Endothelial cell (in vitro differentiated cells): ENCODE data around the gene NR4A2. TPM values are rescaled to one million over a fixed set of nuclear protein-coding genes. Genes with fewer than 3 reads are reported as not detected.

ENCODE experiments used
- DNase-seq: peaks from one replicate; pipeline ENCODE4 v3.0.0; 2021; ENCODE audit warnings: low spot score
- H3K27ac Mint-ChIP-seq: one replicate; pipeline ENCODE4 v1.8.0; 2021; ENCODE audit warnings: mixed read lengths, inconsistent platforms; ENCODE audit not compliant: unreplicated experiment
- H3K27me3 Mint-ChIP-seq: one replicate; pipeline ENCODE4 v1.8.0; 2021; ENCODE audit warnings: mild to moderate bottlenecking, moderate library complexity, mixed read lengths, inconsistent platforms; ENCODE audit not compliant: unreplicated experiment
- H3K36me3 Mint-ChIP-seq: one replicate; pipeline ENCODE4 v1.8.0; 2021; ENCODE audit warnings: mild to moderate bottlenecking, low read depth, mixed read lengths, inconsistent platforms; ENCODE audit not compliant: unreplicated experiment
- H3K4me1 Mint-ChIP-seq: one replicate; pipeline ENCODE4 v1.8.0; 2021; ENCODE audit warnings: mild to moderate bottlenecking, mixed read lengths, inconsistent platforms; ENCODE audit not compliant: unreplicated experiment
- H3K4me3 Mint-ChIP-seq: one replicate; pipeline ENCODE4 v1.8.0; 2021; ENCODE audit warnings: mild to moderate bottlenecking, mixed read lengths, inconsistent platforms; ENCODE audit not compliant: unreplicated experiment
- H3K9me3 Mint-ChIP-seq: one replicate; pipeline ENCODE4 v1.8.0; 2021; ENCODE audit warnings: mixed read lengths, inconsistent platforms; ENCODE audit not compliant: unreplicated experiment
- CTCF ChIP-seq: fragments of 200-600 bp; sonication (generic); IDR thresholded peaks from one replicate; pipeline ENCODE4 v1.5.0; 2021; ENCODE audit warnings: antibody characterized with exemption; ENCODE audit not compliant: unreplicated experiment
- total RNA-seq: library from RNA; stranded (reverse); fragmentation: NEBNext Ultra II Directional; extraction: Animal tissue kit (Norgen Biotek cat#: 25700); gene quantifications from one replicate; pipeline ENCODE4 v1.2.1, GENCODE V29; 2021; ENCODE audit not compliant: unreplicated experiment

NR4A2 gene
- total RNA-seq, 1 donor from 2014 or later = 3.9 TPM

- no peak for DNase-seq
- Mint-ChIP-seq H3K36me3 (no peaks in the 10 kb centered on the region), H3K4me1 (no peaks in the 10 kb centered on the region), H3K27ac (no peak overlapping the region), H3K9me3 (no peaks in the 10 kb centered on the region), H3K4me3 (no peak overlapping the region), H3K27me3 (no peaks in the 10 kb centered on the region)
- no peak for TF ChIP-seq CTCF
Observed at GRCh38 chr2:156317631-156318030, 14.9 kb downstream of the NR4A2 start.

- Mint-ChIP-seq H3K4me3 (no peak overlapping the region), H3K4me1 (no peaks in the 10 kb centered on the region), H3K36me3 (no peaks in the 10 kb centered on the region), H3K9me3 (no peaks in the 10 kb centered on the region), H3K27me3 (no peaks in the 10 kb centered on the region), H3K27ac (no peak overlapping the region)
- no peak for TF ChIP-seq CTCF
- no peak for DNase-seq
Observed at GRCh38 chr2:156311976-156312375, 20.5 kb downstream of the NR4A2 start.

GRCh38 chr2:156310773-156311172, 21.7 kb downstream of the NR4A2 start:
- Mint-ChIP-seq H3K27me3 (no peaks in the 10 kb centered on the region), H3K4me1 (no peaks in the 10 kb centered on the region), H3K4me3 (no peak overlapping the region), H3K36me3 (no peaks in the 10 kb centered on the region), H3K27ac (no peak overlapping the region), H3K9me3 (no peaks in the 10 kb centered on the region)
- no peak for DNase-seq
- no peak for TF ChIP-seq CTCF

GRCh38 chr2:156309917-156310316, 22.6 kb downstream of the NR4A2 start:
- TF ChIP-seq CTCF = no peak
- H3K27me3 Mint-ChIP-seq = no peaks in the 10 kb centered on the region
- H3K4me3 Mint-ChIP-seq = no peak overlapping the region
- H3K9me3 Mint-ChIP-seq = no peaks in the 10 kb centered on the region
- no peak overlapping the region for H3K27ac Mint-ChIP-seq
- DNase-seq = no peak
- H3K4me1 Mint-ChIP-seq = no peaks in the 10 kb centered on the region
- H3K36me3 Mint-ChIP-seq = no peaks in the 10 kb centered on the region

GRCh38 chr2:156309167-156309566, 23.4 kb downstream of the NR4A2 start:
- no peaks in the 10 kb centered on the region for H3K27me3 Mint-ChIP-seq
- H3K4me3 Mint-ChIP-seq = no peak overlapping the region
- H3K4me1 Mint-ChIP-seq = no peaks in the 10 kb centered on the region
- no peak for TF ChIP-seq CTCF
- no peak overlapping the region for H3K27ac Mint-ChIP-seq
- H3K9me3 Mint-ChIP-seq = no peaks in the 10 kb centered on the region
- DNase-seq = no peak
- H3K36me3 Mint-ChIP-seq = no peaks in the 10 kb centered on the region
